ENCODE results near the gene SARNP. TPM values are rescaled to one million over a fixed set of nuclear protein-coding genes. Genes with fewer than 3 reads are reported as not detected.

SARNP gene
- total and polyA plus RNA-seq, 9 of the 15 experiments (the other 6 are each of a cell fraction or from before 2014, with no cell fraction given) = 70.1 to 400 (median 198) TPM

GRCh38 chr12:55728939-55729818 lies 88.3 kb downstream of the SARNP start, which contains the start of gene CD63 (continued):
- TF ChIP-seq USF2 (CRISPR knock-in tag; IDR thresholded peaks at IDR 0.05) (peak; percentile 91), NR2F6 (CRISPR knock-in tag; IDR thresholded peaks at IDR 0.05) (no peak), U2AF1 (optimal IDR thresholded peaks at IDR 0.05; ENCODE audit: low read depth, low read length) (no peak), ZNF212 (CRISPR knock-in tag; IDR thresholded peaks at IDR 0.05) (no peak), ZNF232 (CRISPR knock-in tag; IDR thresholded peaks at IDR 0.05) (no peak), TFE3 (CRISPR knock-in tag; IDR thresholded peaks at IDR 0.05) (peak; percentile 16; the same call in 1 of the 2 replicates), CLOCK (CRISPR knock-in tag; IDR thresholded peaks at IDR 0.05; ENCODE audit: borderline replicate concordance) (no peak), SMAD3 (CRISPR knock-in tag; conservative IDR thresholded peaks at IDR 0.05) (no peak), IFI16 (CRISPR knock-in tag; IDR thresholded peaks at IDR 0.05) (no peak), MGA (IDR thresholded peaks at IDR 0.05) (peak; percentile 72)

Measured in K562 (cell line).